GM23248 (cell line): ENCODE measurements around the gene MGST2.

ENCODE experiments used
- EZH2 ChIP-seq: fragments of 200-600 bp; sonication (generic); IDR thresholded peaks from 2 replicates; pipeline ENCODE4 v1.6.1; 2018; ENCODE audit warnings: antibody characterized with exemption, mild to moderate bottlenecking; ENCODE audit not compliant: insufficient read depth, poor library complexity, severe bottlenecking
- EZH2phosphoT487 ChIP-seq: fragments of 200-600 bp; sonication (generic); IDR thresholded peaks from 2 replicates; pipeline ENCODE4 v1.6.1; 2018; ENCODE audit warnings: antibody characterized with exemption, moderate library complexity, mild to moderate bottlenecking, low read depth; ENCODE audit not compliant: insufficient read depth

DNA sequence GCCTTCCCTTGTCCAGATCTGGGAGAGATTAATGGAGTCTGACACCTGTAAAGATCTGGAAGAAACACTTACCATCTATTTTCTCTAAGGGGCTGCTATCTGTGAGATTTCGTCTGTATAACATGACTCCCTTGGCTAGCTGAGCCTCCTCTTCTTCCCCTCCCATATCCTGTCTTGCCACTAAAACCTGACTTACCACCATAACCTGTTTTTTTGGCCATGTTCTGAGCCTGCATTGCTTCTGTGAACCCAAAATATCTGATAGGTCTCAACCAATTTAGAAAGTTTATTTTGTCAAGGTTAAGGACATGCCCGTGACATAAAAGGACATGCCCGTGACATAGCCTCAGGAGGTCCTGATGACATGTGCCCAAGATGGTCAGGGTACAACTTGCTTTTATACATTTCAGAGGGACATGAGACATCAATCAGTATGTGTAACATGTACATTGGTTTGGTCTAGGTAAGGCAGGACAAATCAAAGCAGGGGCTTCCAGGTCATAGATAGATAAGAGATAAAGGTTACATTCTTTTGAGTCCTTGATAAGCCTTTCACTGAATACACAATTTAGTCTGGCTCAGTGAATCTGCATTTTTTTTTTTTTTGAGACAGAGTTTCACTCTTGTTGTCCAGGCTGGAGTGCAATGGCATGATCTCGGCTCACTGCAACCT, 11.4 kb downstream of the MGST2 start:
- TF ChIP-seq EZH2 (no peak), EZH2phosphoT487 (no peak)
